PC-9 (cell line): Measurements from ENCODE around the gene TMEM128.

Experiments used
- EZH2 ChIP-seq: fragments of 200-600 bp; sonication (generic); IDR thresholded peaks from 2 replicates; pipeline ENCODE4 v1.8.0; 2017; ENCODE audit warnings: antibody characterized with exemption, low read depth
- TF ChIP-seq, protein P1 (sequence below): fragments of 200-600 bp; sonication (generic); conservative IDR thresholded peaks from 2 replicates; pipeline ENCODE4 v1.6.1; 2017; ENCODE audit warnings: mixed run types, antibody characterized with exemption, mild to moderate bottlenecking, moderate library complexity

DNA sequence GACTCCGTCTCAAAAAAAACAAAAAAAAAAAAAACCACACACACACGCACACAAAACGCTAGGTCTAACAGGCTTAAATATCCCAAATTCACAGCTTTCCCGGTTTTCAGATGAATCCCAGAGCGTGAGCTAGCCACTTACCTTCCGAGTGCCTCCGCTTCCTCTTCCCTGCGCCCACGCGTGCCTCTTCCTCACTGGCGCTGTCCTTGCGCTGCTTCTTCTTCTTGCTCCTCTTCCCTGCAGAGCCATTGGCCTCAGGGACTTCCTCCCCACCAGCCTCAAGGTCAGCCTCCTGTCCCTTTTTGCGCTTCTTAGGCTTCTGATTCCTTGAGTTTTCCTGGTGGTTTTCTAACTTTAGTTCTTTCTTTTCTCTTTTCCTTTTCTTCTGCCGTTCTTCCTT, 26.2 kb upstream of the TMEM128 start:
- no peak for TF ChIP-seq EZH2
- TF ChIP-seq, protein P1, sequence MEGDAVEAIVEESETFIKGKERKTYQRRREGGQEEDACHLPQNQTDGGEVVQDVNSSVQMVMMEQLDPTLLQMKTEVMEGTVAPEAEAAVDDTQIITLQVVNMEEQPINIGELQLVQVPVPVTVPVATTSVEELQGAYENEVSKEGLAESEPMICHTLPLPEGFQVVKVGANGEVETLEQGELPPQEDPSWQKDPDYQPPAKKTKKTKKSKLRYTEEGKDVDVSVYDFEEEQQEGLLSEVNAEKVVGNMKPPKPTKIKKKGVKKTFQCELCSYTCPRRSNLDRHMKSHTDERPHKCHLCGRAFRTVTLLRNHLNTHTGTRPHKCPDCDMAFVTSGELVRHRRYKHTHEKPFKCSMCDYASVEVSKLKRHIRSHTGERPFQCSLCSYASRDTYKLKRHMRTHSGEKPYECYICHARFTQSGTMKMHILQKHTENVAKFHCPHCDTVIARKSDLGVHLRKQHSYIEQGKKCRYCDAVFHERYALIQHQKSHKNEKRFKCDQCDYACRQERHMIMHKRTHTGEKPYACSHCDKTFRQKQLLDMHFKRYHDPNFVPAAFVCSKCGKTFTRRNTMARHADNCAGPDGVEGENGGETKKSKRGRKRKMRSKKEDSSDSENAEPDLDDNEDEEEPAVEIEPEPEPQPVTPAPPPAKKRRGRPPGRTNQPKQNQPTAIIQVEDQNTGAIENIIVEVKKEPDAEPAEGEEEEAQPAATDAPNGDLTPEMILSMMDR = no peak
